GM18499 (cell line): ENCODE results near the gene TSPAN9.

Experiments
- ATAC-seq: cut with Tn5 transposase; IDR thresholded peaks from one replicate; pipeline ENCODE4 v1.9.1; 2021; ENCODE audit warnings: moderate number of reproducible peaks; ENCODE audit not compliant: insufficient read depth, unreplicated experiment

The TSPAN9 gene

DNA sequence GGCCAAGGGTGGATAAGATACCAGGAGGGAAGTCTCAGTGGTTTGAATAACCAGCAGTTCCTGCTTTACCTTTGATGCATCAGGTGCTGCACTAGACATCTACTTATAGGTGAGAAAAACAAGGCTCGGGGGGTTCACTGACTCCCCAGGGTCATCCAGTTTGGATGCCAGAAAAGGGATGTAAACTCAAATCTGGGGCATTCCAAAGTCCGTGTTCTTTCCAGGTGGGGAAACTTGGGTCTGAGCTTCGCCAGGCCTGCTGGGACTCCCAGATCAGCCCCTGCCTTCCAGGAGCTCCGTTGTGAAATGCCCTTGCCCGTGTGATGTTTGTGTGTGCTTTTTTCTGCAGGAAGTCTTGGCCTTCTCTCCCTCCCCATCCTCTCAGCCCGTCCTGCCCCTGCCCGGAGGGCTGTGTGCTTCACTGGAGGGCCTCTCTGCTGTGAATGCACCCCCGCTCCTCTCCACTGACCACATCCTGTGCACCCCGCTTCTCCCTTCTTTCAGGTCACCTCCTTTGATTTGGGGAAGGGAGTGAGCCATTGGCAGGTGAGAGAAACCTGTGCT lies 42.1 kb downstream of the TSPAN9 start:
- ATAC-seq = no peak

DNA sequence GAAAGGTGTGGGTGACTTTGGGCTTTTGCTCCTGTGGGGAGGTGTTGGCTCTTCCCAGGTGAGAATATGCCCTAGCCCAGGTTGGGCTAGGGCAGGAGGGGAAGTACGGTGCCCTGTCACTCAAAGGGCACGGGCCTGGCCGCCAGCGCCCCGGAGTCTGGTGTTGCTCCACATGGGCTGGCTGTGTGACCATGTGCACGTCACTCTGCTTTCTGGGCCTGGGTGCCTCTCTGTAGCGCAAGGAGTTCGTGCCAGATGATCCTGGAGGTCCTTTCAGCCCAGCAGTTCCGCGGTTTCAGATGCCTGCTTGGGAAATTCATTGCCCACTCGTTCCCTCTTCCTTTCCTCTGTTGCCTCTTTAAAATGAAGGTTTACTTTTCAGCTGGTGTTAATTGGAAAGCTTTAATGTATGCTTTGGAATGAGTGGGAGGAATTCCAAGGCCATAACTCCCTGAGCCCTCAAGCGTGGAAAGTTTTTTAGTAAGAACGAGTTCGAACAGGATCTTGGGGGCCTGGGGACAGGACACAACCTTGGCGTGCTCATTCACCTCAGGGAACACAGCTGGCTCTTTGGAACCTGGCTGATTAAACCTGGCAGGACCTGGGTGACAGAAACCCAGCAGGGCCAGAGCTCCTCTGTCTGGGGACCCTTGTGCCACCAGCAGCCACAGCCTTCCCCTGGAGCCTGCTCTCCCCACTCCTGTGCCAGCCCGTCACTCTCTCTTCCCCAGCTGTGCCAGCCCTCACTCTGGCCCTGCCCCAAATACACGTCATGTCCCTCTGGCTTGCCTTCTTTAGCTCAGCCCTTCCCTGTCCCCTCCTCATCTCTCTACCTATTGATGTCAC lies 42.8 kb downstream of the TSPAN9 start:
- no peak for ATAC-seq

DNA sequence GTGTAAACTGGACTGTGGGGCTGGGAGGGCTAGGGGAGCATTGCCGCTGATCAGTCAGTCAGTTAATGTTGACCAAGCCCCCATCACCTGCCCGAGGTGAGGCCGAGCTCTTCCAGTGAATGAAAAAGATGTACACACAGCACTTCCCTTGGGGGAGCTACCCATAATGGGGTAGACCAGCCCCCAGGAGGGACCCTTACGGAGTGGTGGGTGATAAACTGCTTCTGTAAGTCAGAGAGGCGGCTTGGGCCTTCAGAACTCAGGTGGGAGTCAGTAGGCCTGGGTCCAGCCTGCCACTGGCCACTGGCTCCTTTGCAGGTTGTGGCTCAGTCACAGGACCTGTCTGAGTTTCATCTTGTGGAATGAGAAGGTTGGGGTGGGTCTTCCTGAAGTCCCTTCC lies 43.5 kb downstream of the TSPAN9 start:
- ATAC-seq = no peak

DNA sequence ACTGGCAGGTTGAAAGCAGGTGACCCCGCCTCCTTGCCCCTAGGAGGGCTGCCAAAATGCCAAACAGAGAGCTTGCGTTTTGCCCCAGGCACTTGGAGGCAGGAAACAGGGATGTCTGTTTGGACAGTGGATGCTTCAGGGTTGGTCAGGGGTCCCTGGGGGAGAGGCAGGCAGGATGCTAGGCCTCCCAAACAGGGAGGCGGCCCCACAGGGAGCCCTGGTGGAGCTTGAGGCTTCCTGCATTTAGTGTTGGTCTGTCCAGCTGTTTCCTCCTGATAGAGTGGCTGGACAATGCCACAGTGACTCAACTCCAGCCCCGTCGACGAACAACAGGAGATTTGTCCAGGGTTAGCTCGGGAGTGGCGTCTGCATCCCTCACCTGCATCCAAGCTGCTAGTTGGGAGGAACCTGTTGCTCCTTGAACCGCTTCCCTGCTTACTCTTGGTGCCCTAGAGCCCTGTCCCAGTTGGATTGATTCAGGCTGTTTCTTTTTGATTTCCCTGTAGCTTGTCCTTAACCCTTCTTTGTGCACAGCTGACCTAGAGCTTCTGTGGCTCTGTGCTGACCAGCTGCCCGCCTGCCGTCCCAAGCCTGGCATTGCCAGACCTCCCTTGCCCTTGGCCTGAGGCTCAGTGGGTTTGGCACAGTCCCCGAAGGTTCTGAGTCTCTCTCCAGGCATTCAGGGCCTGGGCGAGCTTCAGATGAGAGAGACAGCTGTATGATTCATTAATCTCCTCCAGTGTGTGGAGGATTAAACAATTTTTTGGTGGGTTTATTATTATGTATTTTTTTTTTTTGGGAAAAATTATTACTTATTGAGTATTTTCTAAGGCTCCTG lies 45.9 kb downstream of the TSPAN9 start:
- ATAC-seq = no peak

DNA sequence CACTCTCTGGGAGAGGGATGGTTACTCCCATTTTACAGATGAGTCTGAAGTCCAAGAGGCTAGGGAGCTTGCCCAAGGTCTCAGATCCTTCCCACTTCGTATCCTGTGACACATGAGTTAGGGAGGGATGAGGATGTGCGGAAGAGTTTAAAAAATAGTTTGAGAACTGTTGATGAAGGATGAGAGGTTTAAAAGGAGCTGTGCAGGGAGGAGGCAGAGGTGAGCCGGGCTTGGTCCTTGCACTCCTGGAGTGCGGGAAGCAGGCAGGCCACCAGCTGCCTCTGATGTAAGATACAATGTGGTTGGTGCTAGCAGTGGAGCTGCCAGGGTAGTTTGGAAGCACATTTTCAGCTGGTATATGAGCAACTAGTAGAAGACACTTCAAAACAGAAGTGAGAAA lies 46.5 kb downstream of the TSPAN9 start:
- ATAC-seq = no peak

DNA sequence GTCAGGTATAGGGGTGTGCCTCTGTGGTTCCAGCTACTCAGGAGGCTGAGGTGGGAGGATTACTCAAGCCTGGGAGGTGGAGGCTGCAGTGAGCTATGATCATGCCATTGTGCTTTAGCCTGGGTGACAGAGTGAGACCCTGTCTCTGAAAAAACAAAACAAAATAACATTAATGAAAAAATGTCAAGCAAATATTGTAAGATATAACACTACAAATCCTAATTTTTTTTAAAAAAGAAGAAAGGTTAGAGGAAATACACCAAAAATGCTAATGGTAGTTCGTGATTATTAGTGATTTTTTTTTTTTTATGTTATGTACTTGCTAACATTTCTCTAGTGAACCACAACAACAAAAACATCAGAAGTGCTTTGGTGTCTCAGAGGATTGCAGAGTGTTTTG lies 47.7 kb downstream of the TSPAN9 start:
- ATAC-seq = no peak

DNA sequence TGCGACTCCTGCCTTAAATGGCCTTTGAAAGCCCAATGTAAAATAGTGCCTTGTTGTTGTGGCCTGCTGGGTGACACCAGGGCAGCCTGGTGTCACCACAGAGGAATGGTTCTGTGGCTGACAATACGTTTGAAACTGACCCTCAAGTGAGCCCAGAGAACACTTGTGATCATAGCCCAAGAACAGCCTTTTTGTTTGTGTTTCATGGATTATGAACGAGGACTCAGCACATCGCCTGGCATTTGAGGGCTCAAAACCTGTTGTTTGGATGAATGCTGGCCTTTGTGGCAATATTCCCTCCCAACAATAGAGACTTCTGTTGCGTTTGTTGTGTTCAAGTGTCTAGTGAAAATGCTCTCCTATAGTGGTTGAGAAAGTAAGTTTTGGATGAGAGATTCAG lies 48.5 kb downstream of the TSPAN9 start:
- ATAC-seq = no peak

DNA sequence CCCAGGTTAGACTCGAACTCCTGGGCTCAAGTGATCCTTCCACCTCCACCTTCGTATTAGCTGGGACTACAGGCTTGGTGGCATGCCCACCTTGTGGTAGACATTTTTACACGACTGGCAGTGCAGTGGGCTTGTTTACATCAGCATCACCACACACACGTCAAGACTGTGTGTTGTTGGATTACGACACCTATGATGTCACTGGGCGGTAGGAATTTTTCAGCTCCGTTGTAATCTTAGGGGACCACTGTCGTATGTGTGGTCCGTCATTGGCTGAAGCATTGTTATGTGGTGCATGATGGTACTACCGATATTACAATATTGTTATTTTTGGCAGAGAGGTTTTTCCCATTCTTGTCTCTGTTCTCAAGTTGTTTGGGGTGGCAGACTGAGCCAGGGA lies 50.7 kb downstream of the TSPAN9 start:
- no peak for ATAC-seq

DNA sequence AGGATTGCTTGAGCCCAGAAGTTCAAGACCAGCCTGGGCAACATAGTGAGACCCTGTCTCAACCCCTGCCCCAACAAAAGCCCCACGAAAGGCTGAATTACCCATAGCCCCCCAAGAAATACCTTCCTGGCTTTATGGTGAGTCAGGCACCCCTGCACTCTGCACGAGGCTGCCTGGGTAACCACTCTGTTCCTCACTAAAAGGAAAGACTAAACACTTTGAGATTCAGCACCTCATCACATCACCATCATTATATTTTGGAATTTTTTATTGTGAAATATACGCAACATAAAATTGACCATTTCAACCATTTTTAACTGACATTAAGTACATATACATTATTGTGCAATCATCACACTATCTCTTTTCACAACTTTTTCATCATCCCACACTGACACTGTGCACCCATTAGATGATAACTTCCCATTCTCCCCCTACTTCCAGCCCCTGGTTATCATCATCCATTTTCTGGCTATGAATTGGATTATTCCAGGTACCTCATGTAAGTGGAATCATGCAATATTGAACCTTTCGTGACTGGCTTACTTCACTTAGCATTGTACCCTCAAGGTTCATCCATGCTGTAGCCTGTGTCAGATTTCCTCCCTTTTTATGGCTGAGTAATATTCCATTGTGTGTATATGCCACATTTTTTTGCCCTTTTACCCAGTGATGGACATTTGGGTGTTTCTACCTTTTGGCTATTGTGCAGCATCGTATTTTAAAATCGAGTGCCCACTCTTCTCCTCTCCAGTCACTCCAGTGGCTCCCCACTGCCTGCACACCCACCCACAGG lies 51.5 kb downstream of the TSPAN9 start:
- no peak for ATAC-seq

DNA sequence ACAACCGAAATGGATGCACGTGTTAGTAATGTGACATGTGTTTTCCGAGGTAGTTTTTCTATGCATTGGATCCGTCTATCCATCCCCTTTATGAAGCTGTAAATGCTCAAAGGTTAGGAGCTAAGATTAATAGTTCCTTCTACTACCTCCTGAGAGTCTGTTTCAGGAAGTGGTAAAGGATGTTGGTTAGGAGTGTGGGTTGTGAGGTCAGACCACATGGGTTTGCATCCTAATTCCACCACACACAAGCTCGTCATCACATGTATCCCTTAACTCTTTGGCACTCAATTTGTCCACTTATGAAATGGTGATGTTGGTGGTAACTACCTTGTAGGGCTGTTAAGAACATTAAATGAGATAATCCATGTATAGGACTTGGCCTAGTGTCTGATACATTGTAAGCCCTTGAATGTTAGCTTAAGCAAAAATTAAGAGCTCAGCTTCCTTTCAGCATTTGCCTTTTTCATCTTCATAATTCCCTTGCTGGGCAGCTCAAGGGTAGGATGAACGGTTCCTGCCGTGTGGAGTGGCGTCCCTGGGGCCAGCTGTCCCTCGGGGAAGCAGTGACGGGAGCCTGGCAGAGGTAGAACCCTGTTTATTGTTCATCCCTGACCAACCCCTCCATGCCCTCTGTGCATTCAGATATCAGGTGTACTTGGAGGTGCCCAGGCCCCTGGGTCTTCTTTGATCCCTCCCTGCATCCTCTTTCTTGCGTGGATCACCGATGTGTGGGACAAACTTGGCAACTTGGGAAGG lies 52.3 kb downstream of the TSPAN9 start:
- no peak for ATAC-seq

DNA sequence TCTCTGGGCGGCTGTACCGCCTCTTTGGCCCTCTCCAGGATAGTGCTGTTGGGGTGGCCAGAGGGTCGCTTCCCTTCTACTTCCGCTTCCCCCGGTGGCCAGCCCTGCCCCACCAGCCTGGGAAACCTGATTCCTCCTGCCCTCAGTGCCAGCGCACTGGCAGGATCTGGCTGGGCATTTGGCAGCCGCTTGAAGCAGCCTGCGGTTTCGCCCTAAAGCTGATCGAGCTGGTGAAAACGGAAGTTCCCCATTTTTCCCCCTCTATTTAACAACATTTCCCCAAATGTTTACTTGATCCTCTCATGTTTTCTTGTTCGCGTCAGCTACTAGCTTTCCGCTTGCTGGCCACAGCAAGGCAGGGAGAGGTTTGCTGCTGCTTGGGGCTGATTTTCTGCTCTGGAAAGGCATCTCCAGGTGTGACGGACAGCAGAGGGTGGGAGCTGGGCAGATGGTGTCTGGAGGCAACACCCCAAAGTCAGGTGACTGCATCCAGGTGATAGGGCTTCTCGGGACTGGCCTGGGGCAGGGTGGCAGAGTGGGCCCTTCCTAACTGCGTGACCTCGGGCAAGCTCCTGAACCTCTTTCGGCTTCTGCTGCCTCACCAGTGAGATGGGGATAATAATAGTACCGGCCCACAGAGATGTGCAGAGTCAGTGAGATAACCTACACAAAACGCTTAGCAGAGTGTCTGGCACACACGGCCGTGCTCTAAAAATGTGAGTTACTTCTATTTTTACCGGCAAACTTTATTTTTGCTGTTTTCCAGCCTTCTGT lies 53.1 kb downstream of the TSPAN9 start:
- no peak for ATAC-seq

DNA sequence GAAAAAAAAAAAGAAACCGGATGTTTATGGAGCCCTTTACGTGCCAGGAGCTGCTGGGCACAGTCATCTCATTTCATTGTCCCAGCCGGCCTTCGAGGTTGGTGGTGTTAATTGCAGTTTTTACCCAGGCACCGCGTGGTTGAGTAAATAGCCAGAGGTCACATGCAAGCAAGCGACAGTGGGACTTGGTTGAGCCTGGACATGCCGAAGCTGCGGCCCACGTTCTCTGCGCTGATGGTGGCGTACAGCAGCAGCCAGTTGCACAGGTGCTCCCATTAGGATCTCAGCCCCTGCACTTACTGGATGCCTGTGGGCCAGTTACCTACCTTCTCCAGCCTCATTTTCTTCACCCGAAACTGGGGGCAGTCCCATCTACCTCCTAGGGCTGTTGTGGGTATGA lies 54.0 kb downstream of the TSPAN9 start:
- no peak for ATAC-seq

DNA sequence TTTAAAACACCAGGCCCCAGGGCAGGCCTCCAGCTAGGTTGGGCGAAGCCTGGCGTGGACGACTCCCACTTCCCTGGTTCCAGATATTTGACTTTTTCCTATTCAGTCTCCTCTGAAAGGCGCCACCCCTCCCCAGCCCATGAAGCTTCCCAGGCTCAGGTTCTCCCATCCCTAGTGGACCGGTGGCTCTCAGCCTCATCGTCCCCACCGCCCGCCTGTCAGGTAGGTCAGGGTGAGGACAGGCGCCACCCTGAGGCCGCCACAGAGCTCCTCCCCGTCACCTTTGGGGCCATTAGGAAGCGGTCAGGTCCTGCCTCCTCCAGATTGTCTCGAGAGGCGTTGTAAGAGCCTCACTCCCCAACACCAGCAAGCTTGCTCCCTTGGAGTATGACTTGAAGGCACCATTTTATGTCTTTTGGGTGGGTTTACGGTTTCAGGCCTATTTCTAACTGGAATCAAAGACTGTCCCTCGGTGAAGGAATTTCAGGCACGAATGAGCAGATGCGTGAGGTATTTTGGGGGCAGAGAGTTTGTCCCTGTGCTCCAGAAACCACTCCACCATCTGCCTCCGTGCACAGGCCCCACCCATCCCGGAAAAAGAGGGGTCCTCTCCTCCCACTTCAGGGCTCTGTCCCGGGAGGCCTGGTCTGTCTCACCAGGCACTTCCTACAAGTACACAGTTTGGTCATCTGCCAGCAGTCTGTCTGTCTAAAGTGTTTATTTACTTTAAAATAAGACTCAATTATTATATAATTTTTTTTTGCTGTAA lies 55.6 kb downstream of the TSPAN9 start:
- no peak for ATAC-seq

DNA sequence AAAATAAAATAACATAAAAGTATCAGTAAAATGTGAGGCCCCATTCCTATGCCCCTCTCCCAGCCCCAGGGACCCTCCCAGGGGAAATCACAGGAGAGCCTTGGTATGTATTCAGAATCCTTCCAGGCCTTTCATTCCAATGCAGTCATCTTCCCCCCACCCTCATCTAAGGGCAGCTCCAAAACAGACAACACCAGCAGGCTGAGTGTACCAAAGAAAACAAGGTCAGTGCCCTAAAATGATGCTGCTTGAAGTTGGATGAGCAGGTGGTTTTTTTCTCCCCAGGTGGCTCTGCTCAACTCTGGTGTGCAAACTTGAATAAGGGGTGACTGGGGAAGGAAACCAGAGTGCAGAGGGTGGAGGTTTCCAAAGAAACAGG lies 56.2 kb downstream of the TSPAN9 start:
- no peak for ATAC-seq

DNA sequence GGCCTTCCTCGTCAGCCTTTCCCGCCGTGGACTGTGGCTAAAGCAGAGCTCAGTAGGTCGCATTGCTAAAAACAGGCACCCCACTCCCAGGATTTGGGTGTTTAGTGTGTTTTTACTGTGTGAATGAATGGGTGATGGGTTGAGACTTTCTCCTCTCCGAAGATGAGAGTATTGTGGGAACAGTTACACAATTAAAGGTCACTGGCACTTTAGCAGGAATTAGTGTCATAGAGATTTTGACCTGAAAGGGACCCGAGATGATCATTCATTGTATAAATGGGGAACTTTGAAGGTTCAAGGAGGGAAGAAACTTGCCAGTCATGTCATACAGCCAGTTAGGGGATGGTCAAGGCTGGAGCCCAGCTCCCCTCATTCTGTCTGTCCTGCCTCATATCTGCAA lies 56.9 kb downstream of the TSPAN9 start:
- ATAC-seq = no peak

DNA sequence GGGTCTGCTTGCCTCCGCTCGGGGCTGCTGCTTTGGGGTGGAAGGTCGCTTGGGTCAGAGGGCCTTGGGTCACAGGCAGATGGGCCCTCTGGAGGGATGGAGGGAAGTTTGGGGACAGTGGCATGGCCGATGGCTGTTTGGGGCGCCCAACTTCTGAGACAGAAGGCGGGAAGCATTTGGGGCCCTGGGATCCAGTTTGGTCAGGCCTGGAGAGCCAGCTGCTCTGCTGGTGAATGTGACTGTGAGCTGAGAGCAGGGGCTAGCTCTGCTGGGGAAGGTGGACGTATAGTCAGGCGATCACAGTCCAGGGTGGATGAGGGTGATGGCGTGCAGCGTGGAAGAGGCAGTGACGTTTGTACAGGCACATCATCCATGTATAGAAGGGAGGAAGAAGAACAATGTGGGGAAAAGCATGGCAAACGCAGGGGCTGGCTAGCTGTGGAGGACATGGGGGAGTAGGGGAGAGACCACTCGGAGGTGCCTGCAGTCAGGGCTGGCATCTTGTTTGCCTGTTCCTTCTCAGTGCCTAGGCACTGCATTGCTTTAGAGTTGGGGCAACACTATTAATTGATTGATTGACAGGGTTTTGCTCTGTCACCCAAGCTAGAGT lies 57.5 kb downstream of the TSPAN9 start:
- no peak for ATAC-seq

DNA sequence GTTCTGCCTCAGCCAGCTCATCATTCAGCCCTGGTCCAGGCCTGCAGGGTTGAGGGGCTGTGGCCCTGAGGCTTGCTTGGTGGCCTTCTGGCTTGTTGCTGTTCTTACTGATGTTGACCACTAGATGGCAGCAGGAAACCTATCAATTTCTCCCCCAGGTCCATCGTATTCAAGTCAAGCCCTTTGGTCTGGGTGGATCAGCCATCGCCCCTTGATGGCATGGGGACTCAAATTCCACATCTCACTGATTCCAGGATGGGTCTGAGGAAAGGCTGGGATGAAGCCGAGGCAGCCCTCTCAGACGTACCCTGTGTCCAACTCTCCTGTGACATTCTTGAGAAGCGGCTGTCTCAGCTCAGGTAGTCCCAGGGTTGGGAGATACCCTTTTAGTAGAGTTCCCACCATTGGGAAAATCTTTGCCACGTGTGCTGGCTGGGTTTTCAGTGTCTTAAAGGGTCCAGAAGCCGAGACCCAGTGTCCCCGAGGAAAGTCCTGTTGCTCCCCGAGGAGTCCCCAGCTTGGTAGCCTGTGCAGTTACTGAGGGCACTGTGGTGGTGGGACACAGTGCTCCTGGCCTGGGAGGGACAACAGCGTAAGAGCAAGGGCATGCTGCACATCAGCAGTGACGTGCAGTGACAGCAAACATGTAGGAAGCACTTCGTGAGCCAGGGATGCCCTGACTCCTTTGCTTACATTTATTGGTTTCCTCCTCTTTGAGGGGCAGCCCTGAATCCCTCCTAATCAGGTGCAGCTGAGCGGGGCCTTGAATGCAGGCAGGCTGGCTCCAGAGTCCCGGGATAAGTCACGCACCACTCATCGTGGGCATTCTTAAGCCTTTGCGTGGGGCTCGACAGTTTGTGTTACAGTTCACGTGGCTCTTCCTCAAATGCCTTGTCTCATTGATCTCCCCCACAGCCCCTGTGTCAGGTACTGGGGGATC lies 58.6 kb downstream of the TSPAN9 start:
- ATAC-seq = no peak
